ELR (cell line): ENCODE data around the gene GRIK3.
"Not testable (repeated sequence)": the region's sequence is repeated elsewhere in the genome, so short reads cannot be mapped to it uniquely, and the experiment has no call there.

Experiments
- DNase-seq: peaks from one replicate; pipeline ENCODE4 v3.0.0-alpha.2; 2015; ENCODE audit warnings: low read depth

The GRIK3 gene

DNA sequence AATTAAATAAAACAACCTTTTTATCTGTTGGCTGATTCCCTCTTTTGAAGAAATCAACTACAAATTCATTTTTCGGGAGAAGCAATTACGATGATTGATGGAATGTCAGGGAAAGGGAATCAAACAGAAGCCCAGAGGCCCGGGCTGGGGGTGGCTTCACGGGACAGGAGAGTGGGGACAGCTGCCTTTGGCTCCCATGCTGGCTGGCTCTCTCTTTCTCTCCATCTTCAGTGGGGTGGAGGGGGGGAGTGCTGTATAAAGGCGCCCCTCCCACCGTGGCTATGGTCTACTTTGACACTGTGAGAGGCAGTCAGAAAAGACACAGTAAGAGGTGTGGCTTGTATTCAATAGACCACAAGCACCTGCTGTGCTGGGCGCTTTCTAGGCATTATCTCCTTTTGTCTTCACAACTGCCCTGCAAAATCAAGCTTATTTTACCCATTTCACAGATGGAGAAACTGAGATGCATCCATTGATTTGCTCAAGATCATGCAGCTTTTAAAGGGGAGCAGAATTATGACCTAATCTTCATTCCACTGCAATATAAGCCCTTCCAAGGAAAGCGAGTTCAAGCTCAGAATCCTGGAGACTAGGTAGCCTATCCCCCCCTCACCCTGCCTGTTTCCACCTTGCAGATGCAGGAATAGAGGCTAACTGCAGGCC lies 92.9 kb downstream of the GRIK3 start:
- no peak for DNase-seq

DNA sequence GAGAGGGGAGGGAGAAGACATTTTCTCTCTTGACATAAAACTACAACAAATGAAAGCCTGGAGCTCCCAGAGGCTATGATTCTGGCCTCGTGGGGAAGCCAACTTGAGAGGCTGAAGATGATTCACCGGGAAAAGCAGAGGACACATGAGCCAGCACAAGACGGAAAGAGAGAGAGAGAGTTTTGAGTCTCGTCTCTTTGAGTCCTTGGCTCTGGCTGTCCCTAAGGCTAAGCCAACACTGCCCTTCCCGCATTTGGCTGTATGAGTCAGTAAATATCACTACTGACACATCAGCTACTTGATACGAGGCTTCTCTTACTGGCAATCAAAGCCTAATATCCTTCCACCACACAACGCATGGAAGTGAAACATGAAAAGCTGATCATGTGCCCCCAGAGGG lies 95.5 kb downstream of the GRIK3 start:
- DNase-seq: peak; percentile 1

DNA sequence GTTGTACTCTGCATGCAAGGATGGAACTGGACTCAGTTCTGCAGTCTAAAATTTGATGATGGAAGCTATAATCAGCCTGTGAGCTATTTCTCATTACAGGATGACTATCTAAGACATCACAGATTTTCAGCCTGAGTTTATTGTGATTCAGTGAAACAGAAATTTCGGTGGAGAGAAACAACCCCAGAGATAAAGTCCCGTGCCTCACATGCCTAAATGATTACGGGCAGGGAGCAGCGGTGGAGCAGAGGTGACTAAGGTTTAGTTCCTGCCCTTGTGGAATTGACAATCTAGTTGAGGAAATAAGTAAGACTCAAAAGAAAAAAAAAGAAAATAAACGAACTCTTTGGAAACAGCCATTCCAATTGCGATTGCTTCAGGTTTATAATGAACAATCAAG lies 96.9 kb downstream of the GRIK3 start:
- peak; percentile 10 for DNase-seq

GRCh38 chr1:36934061-36934460 lies 100.3 kb downstream of the GRIK3 start:
- no peak for DNase-seq

DNA sequence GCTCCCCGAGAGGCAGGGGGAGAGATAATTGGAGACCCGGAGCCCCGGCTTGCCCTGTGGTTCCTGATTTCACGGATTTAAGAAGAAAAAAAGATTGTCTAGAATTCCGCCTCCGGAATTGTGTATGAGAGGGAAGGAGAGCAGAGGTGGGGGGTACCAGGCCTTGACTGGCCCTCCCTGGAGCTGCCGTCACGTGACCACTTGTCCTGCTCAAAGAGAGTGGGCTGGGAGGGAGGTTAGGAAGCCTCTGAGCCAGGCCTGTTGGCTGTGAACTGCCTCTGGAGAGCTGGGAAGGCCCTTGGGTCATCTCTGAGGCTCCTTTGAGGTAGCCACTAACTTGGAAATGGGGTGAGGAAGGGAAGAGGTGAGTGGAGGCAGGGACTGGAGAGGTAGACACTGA lies 106.5 kb downstream of the GRIK3 start:
- DNase-seq: no peak

GRCh38 chr1:36925251-36925650 lies 109.1 kb downstream of the GRIK3 start:
- DNase-seq: no peak

GRCh38 chr1:36924282-36924811 lies 110.0 kb downstream of the GRIK3 start:
- peak; percentile 42 for DNase-seq

DNA sequence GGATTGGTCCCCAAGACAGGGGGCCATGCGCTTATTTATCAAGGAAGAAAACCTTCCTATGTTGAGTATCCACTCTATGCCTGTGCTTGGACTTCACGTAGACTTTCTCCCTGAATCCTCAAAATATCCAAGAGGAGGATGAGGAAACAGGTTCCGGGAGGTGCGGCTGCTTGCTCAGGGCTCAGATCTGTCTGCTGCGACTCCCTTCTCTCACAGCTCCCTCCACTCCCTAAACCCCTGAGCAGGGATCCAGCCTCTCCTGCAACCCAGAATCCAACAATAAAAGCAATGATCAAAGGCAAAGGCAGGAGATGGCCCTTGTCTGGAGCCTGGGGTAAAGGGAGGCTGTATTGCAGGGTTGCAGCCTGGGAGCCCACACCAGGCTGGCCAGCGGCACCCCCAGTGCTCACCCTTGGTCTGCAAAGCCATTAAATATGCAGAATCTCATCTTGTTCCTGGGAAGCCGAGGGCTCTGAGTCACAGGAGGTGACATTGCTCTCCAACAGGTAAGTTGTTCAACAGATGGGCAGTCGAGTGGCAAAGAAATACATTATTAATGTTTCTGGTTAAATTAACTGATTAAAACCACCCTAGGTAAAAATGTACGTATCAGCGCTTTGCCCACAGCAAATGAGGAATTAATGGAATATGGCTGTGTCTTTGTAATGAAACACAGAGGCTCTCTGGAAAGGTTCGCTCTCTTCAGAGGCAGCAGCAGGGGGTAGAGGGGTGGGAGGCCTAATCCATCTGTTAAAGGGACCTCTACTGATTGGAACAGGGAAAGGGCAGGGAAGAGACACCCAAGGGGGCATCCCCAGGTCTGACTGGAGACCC lies 111.5 kb downstream of the GRIK3 start:
- no peak for DNase-seq

DNA sequence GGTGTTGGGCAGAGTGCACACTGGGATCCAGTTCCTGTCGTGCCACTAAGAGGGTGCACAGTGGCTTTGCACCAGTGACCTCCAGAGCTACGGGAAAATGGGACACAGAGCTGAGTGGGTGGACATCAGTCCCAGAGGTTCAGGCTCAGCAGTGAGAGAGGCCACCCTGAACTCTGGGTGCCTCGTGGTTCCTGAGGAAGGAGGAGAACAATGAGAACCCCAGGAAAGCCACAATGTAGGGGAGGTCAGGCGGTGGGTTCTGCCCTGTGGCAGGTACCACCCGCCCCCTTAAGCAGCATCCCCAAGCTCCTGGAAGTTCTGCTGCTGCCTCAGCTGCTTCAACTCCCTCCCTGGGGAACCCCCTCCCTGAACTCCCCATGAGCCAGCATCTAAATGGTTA lies 112.2 kb downstream of the GRIK3 start:
- no peak for DNase-seq

- DNase-seq: no peak
Observed at GRCh38 chr1:36920801-36921405, 113.4 kb downstream of the GRIK3 start.

- DNase-seq: no peak
Observed at GRCh38 chr1:36920371-36920770, 113.9 kb downstream of the GRIK3 start.

DNA sequence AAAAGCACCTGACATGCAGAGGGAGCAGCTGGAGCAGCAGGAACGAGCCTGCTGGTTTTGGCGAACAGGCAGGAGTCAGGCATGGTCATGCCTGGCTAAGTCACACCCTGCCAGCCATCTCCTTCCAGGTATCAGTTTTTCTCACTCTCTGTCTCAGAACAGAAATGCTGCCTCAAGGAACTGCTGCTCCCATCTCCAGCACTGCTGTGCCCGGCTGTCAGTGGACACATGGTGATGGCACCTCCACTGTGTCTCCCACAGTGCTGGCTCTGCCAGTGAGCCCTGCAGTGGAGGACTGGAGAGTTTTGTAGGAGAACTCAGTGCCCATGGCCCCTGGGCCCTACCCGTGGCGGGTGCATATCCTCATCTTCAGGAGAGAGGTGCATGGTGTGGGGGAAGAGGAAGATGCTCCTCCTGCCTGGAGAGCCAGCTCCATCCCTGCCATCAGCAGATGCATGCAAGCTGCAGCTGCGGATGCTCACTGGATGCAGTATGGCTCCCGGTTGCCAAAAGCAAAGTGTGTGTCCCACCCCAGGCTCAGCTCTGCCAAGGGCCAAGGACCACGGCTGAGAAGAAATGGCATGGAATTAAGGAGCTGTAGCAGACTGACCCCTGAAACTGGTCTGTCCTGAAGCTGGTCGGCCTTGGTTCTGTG lies 114.7 kb downstream of the GRIK3 start:
- no peak for DNase-seq

DNA sequence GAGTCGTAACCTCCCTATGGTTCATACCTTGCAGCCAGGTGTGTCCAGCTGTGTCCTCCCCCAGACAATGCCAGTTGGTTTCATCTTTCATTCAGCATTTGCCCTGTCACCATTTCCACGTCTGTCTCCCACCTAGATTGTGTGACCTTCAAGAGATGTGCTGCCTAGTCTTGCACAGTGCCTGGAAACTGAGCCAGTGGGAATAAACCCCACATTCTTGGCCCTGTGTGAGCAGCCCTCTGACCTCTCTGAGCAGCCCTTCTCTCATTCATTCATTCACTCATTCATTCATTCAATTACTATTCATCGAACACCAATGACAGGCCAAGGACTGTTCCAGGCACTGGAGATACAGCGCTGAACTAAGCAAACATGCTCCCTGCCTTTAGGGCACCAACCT lies 115.7 kb downstream of the GRIK3 start:
- no peak for DNase-seq

- DNase-seq: not testable (repeated sequence)
Observed at GRCh38 chr1:36916542-36916941, 117.8 kb downstream of the GRIK3 start.

DNA sequence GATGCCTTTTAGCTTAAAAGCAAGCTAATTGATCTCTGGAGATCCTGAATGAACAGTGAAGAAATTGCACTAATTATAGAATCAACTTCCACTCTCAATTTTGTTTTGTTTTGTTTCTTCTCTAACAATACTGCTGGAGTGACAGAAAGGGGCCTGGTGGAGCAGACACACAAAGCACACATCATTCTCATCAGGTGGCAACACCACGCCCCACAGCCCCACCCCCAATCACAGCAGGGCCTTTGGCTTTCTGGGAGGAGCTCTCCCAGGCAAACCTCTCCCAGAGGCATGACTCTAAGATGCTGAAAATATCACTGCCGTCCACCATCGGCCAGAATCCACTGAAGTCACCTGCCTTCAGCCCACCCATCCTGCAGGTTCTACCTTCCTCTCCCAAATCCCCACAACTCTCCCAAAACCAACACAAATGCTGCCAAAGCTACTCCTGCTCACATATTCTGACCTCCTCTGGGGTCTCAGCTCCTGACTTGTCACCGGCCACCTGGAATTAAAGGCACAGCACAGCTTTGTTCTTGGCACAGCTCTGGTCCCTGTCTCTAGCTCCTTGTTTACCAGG lies 120.7 kb downstream of the GRIK3 start:
- DNase-seq: no peak

- DNase-seq: no peak
Observed at GRCh38 chr1:36913016-36913415, 121.3 kb downstream of the GRIK3 start.

DNA sequence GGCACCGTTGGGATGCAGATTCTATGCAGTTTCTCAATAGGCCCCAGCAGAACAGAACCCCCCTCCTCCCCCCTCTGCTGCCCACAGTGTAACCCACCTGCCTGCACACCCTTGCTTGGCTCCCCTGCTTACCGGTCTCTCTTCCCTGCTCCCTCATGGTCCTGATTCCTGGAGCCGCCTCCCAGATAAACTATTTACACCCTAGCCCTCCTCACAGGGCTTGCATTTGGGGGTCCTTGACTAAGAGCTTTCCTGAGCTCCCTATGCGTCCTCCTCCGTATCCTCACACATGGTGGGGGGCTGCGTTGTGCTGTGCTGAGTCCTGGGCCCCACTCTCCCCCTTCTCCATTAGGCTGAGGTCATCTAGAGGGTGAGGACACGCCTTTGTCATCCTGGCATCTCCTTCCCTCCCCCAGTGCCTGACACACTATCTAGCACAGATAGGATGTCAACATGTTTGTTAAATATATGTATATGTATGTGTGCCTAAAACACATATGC lies 121.9 kb downstream of the GRIK3 start:
- no peak for DNase-seq

- no peak for DNase-seq
Observed at GRCh38 chr1:36911561-36912364, 122.6 kb downstream of the GRIK3 start.

GRCh38 chr1:36910886-36911540 lies 123.3 kb downstream of the GRIK3 start:
- DNase-seq: no peak

GRCh38 chr1:36909946-36910725 lies 124.2 kb downstream of the GRIK3 start:
- DNase-seq: no peak
